ENCODE data around the gene S100A8. TPM values are rescaled to one million over a fixed set of nuclear protein-coding genes. Genes with fewer than 3 reads are reported as not detected.
"Not testable (repeated sequence)": the region's sequence is repeated elsewhere in the genome, so short reads cannot be mapped to it uniquely, and the experiment has no call there.

S100A8 gene
- total RNA-seq, 1 donor from 2014 or later, result not detected

DNA sequence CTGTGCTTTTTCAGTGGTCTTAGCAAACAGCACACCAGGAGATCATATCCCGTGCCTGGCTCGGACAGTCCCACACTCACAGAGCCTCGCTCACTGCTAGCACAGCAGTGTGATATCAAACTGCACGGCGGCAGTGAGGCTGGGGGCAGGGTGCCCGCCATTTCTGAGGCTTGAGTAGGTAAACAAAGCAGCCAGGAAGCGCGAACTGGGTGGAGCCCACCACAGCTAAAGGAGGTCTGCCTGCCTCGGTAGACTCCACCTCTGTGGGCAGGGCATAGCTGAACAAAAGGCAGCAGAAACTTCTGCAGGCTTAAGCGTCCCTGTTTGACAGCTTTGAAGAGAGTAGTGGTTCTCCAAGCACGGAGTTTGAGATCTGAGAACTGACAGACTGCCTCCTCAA, 16.4 kb upstream of the S100A8 start:
- H3K27ac Mint-ChIP-seq (ENCODE audit: unreplicated experiment); H3K4me2 ChIP-seq (ENCODE audit: low read length); H3K4me3 Mint-ChIP-seq (ENCODE audit: unreplicated experiment); H4K20me1 ChIP-seq (ENCODE audit: insufficient read depth, low read length); FAIRE-seq; DNase-seq (ENCODE audit: low read depth); H3K4me3 ChIP-seq (ENCODE audit: insufficient read depth, low read depth, low read length); H3K36me3 ChIP-seq (ENCODE audit: insufficient read depth, low read length); H3K27ac ChIP-seq (ENCODE audit: low read depth, low read length); H2AFZ ChIP-seq (ENCODE audit: low read depth, low read length); H3K4me1 Mint-ChIP-seq (ENCODE audit: low read depth, unreplicated experiment); H3K9me3 ChIP-seq (ENCODE audit: insufficient read depth, low read depth, low read length); H3K9ac ChIP-seq (ENCODE audit: low read length); H3K36me3 Mint-ChIP-seq (ENCODE audit: low read depth, unreplicated experiment); H3K79me2 ChIP-seq (ENCODE audit: insufficient read depth, low read length); H3K27me3 ChIP-seq (ENCODE audit: insufficient read depth, low read length); H3K4me1 ChIP-seq (ENCODE audit: insufficient read depth, low read length): not testable (repeated sequence)
- peaks cover 12% of the 10 kb centered on the region for H3K9me3 Mint-ChIP-seq (ENCODE audit: unreplicated experiment)
- peaks cover 48% of the 10 kb centered on the region for H3K27me3 Mint-ChIP-seq (ENCODE audit: low read depth, unreplicated experiment)

- H3K4me1 Mint-ChIP-seq (ENCODE audit: low read depth, unreplicated experiment); H3K9me3 Mint-ChIP-seq (ENCODE audit: unreplicated experiment); DNase-seq (ENCODE audit: low read depth); H3K27ac ChIP-seq (ENCODE audit: low read depth, low read length); H3K4me2 ChIP-seq (ENCODE audit: low read length); H2AFZ ChIP-seq (ENCODE audit: low read depth, low read length); H3K36me3 ChIP-seq (ENCODE audit: insufficient read depth, low read length); H3K36me3 Mint-ChIP-seq (ENCODE audit: low read depth, unreplicated experiment); H3K4me1 ChIP-seq (ENCODE audit: insufficient read depth, low read length); H4K20me1 ChIP-seq (ENCODE audit: insufficient read depth, low read length); H3K27me3 ChIP-seq (ENCODE audit: insufficient read depth, low read length); FAIRE-seq; H3K9ac ChIP-seq (ENCODE audit: low read length); H3K4me3 ChIP-seq (ENCODE audit: insufficient read depth, low read depth, low read length); H3K27ac Mint-ChIP-seq (ENCODE audit: unreplicated experiment); H3K4me3 Mint-ChIP-seq (ENCODE audit: unreplicated experiment); H3K79me2 ChIP-seq (ENCODE audit: insufficient read depth, low read length); H3K9me3 ChIP-seq (ENCODE audit: insufficient read depth, low read depth, low read length): not testable (repeated sequence)
- peaks cover 54% of the 10 kb centered on the region for H3K27me3 Mint-ChIP-seq (ENCODE audit: low read depth, unreplicated experiment)
Observed at GRCh38 chr1:153405825-153406599, 15.1 kb upstream of the S100A8 start.

DNA sequence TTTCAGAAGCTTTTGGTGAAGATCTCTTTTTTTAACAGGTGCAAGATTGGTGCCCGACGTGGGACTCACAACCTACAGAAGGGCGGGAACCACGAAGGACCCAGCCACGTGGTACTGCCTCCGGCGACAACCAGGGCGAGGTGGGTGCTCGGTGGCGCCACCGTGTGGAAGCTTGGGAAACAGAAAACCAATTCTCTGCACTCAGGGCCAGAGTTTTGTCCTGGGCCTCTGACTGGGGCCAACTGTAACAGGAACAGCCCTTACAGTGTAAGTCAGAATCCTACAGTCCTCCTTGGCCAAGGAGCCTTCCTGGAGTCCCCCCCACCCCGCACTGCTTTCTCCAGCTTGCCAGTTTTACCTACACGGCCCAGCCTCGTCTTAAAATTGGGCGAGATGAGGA, 13.9 kb upstream of the S100A8 start:
- Histone ChIP-seq H3K4me3 (ENCODE audit: insufficient read depth, low read depth, low read length) (no peak overlapping the region), H3K27ac (ENCODE audit: low read depth, low read length) (no peak overlapping the region), H3K9me3 (ENCODE audit: insufficient read depth, low read depth, low read length) (no peaks in the 10 kb centered on the region), H3K79me2 (ENCODE audit: insufficient read depth, low read length) (no peaks in the 10 kb centered on the region), H2AFZ (ENCODE audit: low read depth, low read length) (no peak overlapping the region), H3K36me3 (ENCODE audit: insufficient read depth, low read length) (no peaks in the 10 kb centered on the region), H3K4me2 (ENCODE audit: low read length) (no peak overlapping the region), H3K4me1 (ENCODE audit: insufficient read depth, low read length) (no peaks in the 10 kb centered on the region), H4K20me1 (ENCODE audit: insufficient read depth, low read length) (no peaks in the 10 kb centered on the region), H3K9ac (ENCODE audit: low read length) (no peak overlapping the region), H3K27me3 (ENCODE audit: insufficient read depth, low read length) (no peaks in the 10 kb centered on the region)
- DNase-seq (ENCODE audit: low read depth) (no peak), FAIRE-seq (no peak)
- H3K27me3 Mint-ChIP-seq (ENCODE audit: low read depth, unreplicated experiment), result peaks cover 50% of the 10 kb centered on the region
- H3K4me3 Mint-ChIP-seq (ENCODE audit: unreplicated experiment), result no peak overlapping the region
- peaks cover 4% of the 10 kb centered on the region for H3K36me3 Mint-ChIP-seq (ENCODE audit: low read depth, unreplicated experiment)
- no peak overlapping the region for H3K27ac Mint-ChIP-seq (ENCODE audit: unreplicated experiment)
- peaks cover 5% of the 10 kb centered on the region for H3K9me3 Mint-ChIP-seq (ENCODE audit: unreplicated experiment)
- H3K4me1 Mint-ChIP-seq (ENCODE audit: low read depth, unreplicated experiment), result no peaks in the 10 kb centered on the region
- TF ChIP-seq CTCF (IDR thresholded peaks at IDR 0.05; ENCODE audit: insufficient read depth, low read depth, low read length), result peak; percentile 12
- no peak for TF ChIP-seq EZH2 (IDR thresholded peaks at IDR 0.05; ENCODE audit: insufficient read depth, low read length)
